PC-3 (cell line): ENCODE measurements around the gene ITGB4.

Experiments used
- EZH2 ChIP-seq: fragments of 300-600 bp; sonication (generic); IDR thresholded peaks from one replicate; pipeline ENCODE4 v1.6.1; 2017; ENCODE audit warnings: antibody characterized with exemption, mild to moderate bottlenecking, low read length; ENCODE audit not compliant: unreplicated experiment
- TF ChIP-seq, protein P1 (sequence below): fragments of 300-600 bp; sonication (generic); conservative IDR thresholded peaks from 2 replicates; pipeline ENCODE4 v1.5.1; 2017; ENCODE audit warnings: antibody characterized with exemption, low read depth, mild to moderate bottlenecking, low read length

DNA sequence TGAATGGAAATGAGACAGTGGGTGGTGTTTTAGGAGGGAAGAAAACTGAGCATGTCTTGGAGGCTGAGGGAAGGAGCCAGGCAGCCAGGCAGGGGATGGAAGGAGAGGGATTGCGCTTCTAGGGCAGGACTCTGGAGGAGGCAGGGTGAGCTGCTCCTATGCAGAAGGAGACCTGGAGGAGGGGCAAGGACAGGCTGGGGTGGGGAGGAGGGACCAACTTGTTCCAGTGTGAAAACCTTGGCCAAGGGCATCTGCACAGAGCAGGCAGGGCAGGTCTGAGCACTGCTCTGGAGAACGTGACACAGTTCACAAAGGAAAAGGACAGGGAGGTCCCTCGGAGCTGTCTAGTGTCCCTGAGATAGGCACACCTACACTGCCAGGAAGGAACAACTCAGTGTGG lies 38.2 kb downstream of the ITGB4 start:
- TF ChIP-seq, protein P1, sequence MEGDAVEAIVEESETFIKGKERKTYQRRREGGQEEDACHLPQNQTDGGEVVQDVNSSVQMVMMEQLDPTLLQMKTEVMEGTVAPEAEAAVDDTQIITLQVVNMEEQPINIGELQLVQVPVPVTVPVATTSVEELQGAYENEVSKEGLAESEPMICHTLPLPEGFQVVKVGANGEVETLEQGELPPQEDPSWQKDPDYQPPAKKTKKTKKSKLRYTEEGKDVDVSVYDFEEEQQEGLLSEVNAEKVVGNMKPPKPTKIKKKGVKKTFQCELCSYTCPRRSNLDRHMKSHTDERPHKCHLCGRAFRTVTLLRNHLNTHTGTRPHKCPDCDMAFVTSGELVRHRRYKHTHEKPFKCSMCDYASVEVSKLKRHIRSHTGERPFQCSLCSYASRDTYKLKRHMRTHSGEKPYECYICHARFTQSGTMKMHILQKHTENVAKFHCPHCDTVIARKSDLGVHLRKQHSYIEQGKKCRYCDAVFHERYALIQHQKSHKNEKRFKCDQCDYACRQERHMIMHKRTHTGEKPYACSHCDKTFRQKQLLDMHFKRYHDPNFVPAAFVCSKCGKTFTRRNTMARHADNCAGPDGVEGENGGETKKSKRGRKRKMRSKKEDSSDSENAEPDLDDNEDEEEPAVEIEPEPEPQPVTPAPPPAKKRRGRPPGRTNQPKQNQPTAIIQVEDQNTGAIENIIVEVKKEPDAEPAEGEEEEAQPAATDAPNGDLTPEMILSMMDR = no peak
- no peak for TF ChIP-seq EZH2
